ENCODE data around the gene STARD7.
A peak's percentile ranks its signal among the peaks of the same experiment; 100 is the strongest.
"Not testable (repeated sequence)": the region's sequence is repeated elsewhere in the genome, so short reads cannot be mapped to it uniquely, and the experiment has no call there.

The STARD7 gene, protein sequence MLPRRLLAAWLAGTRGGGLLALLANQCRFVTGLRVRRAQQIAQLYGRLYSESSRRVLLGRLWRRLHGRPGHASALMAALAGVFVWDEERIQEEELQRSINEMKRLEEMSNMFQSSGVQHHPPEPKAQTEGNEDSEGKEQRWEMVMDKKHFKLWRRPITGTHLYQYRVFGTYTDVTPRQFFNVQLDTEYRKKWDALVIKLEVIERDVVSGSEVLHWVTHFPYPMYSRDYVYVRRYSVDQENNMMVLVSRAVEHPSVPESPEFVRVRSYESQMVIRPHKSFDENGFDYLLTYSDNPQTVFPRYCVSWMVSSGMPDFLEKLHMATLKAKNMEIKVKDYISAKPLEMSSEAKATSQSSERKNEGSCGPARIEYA

DNA sequence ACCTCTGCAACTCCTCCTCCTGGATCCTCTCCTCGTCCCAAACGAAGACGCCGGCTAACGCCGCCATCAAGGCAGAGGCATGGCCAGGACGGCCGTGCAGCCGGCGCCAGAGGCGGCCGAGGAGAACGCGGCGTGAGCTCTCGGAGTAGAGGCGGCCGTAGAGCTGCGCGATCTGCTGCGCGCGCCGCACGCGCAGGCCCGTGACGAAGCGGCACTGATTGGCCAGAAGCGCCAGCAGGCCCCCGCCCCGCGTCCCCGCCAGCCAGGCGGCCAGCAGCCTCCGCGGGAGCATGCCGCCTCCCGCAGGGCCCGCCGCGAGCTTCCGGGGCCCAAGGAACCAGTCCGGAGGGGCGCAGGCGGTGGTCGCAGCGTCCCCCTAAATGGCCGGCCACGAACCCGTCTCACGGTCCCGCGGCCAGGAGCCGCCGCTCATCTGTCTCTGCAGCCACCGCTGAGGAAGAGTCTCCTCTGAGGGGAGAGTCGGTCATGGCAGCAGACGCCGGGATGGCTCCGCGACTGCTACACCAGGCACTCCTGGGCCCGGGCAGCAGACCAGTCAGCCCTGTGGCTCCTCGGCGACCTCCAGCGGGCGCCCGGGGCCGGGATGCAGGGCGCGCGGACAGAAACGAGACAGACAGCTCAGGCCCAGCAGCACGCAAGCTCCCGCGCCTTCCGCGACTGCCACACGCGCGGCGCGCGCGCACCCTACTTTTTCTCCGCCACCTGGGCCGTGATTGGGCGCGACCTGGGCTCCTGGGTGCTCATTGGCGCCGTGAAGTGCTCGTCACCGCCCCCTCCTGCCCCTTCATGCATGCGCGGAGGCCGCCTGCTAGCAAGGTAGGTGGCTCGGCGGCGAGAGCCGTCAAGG, at the start of gene STARD7:
Gene STARD7, minus strand, starts transcription at position 685 of the 868 bp plus-strand sequence. Its CDS starts 393 bp downstream, at position 292.
- peak; percentile 96 for DNase-seq (ENCODE audit: low read depth)

DNA sequence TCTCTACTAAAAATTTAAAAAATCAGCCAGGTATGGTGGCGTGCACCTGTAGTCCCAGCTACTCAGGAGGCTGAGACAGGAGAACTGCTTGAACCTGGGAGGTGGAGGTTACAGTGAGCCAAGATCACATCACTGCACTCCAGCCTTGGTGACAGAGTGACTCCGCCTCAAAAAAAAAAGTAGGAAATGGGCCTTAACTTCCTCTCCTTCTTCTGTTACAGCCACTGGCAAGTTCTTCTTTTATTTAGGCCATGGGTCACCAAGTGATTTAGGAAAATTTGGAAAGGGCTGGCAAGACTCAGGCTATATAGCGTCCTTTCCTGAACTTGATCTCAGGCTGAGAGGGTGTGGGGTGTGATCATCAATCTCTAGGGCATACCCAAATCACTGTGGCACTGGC, 49.1 kb upstream of the STARD7 start:
- not testable (repeated sequence) for DNase-seq (ENCODE audit: low read depth)

DNA sequence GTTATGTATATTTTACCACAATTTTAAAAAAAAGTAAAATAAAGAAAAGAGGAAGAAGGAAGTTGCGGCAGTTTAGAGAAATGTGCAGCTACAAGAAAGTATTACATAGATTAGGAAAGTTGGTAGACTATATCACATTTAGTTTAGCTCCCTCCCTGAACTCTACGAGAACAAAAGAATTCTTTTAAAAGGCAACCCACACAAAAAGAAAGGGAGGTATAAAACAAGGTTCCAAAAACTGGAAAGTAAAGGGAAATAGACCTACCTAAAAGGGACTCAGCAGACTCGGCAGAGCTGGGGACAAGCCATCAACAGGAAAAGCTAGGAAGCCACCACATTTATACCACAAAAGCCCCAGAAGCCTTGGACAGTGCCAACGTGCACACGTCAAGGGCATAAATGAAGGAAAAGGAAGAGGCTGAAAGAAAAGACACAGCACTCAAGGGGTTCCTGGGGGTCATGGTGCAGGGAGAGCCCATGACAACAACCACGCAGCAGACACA, 48.0 kb upstream of the STARD7 start:
- no peak for DNase-seq (ENCODE audit: low read depth)

DNA sequence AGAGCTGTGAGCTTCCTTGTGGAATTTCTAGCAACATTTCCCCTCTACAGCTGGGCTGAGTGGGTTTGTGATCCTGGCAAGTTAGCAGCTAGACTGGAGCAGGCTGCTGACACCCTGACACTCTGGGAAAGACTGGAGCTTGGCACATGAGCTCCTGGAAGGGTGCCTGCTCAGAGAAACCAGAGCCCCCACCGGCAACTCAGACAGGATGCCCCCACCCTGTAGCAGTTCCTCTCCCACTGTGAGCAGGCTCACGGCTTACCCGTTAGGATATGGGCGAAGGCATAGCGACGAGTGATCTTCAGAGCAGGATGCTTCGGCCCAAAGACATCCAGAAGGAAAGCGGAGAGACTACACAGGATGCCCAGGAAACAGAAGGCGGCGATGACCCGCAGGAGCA, 45.9 kb upstream of the STARD7 start:
- no peak for DNase-seq (ENCODE audit: low read depth)

DNA sequence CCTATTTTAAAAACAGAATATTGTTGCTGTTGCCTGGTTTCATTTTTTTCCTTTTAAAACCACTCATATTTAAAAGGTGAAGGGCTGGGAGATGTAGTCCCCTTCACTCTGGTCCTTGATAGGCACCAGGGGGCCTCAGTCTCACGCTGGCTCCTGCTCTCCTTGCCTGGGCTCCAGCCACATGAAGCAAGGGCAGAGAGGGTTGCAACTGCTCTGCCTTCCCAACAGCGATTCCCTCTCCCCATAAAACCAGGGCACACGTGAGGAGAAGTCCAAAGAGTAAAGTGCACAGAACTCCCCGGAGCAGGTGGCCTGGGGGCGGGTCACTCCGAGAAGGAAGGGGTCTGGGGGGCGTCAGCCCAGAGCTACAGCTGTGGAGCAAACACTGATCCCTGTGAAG, 44.4 kb upstream of the STARD7 start:
- no peak for DNase-seq (ENCODE audit: low read depth)

DNA sequence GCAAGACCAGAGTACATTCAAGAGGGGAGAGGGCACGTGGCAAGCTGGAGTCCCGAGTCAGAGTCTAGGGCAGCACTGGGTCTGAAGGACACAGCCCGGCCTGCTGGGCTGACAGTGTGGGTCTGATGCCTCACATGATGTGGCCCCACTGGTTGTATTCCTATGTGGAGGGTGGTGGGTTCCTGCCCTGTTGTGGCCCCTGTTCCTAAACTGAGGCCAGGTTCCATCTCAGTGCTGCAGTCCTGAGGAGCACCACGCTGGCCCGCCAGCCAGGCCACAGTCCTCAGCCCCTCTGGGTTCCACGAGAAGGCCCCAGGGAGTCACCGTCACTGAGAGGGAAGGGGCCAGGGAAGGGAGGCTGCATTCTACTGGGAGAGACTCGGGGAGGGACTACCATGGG, 43.9 kb upstream of the STARD7 start:
- no peak for DNase-seq (ENCODE audit: low read depth)

DNA sequence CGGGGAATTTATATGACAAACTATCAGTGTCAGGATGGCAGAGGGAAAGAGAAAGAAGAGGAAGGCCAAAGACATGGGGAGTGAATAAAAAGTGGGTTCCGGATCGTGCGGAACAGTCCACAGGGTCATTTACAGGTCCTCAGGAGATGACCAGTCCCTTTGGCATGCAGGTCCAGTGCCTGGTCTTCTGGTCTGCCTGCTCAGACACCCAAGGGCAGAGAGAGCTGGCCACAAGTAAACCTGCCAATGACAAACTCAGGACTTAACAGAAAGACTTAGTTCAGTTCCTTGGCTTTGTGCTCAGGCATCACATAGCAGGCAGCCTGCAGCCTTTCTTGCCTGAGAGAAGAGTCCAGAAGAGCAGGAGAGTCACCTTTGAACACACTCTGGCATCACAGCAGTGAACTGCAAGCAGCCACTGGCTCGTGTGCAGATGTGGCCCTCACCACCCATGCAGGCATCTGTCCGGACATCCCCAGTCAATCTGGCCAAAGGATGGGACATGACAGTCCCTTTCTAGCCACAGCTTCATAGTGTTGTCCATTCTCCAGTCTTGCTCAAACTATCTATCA, 43.2 kb upstream of the STARD7 start:
- peak; percentile 95 for DNase-seq (ENCODE audit: low read depth)

DNA sequence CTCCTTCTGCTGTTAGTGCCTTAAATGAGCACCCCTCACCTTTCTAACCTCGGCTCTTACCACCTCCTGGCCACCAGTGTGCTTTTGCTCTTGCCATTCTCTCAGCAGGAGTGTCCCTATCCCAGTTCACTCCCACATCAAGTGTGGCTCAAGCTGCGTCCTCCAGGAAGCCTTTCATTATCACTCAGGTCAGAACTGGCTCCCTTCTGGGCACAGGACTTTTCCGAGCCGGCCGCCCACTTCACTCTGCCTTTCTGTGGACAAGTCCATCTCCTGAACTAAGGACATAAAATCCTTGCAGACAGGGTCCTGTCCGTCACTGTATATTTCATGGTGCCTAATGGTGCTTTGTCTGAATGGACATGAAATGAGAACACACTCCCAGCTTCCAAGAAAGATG, 41.6 kb upstream of the STARD7 start:
- no peak for DNase-seq (ENCODE audit: low read depth)

DNA sequence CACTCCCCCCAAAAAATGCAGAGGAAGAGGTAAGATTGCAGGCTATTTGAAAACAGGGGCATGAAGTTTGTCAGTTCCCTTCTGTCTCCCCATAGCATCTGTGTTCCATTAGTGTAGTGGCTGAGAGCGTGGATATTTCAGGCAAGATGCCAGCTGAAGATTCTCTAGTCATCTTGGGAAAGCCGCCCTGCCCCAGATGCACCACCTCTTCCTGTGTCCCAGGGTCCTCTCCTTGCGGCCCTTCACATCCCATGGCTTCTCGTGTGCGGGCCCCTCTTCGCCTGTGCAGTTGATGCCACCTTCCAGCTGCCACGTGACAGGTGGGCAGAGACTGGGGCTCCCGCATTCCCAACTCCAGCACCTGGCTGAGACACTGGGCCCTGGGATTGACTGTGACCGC, 41.0 kb upstream of the STARD7 start:
- no peak for DNase-seq (ENCODE audit: low read depth)

DNA sequence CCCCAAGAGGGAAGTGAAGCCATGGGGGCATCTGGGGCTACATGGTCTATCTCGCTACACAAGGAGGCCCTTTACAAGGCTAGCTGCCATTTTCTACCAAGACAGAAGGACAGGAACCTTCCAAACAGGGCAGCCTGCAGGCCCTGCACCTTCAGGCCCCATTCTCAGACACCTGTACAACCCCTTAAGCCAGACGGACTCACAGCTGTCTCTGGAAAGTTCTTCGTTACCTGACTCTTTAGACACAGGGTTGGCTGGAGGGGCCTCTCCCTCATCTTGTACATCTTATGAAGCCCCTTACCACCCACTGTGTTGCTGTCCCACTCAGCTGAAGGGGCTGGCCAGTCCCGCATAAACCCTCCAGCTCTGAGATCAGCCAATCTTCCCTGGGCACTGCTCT, 40.0 kb upstream of the STARD7 start:
- DNase-seq (ENCODE audit: low read depth) = no peak

DNA sequence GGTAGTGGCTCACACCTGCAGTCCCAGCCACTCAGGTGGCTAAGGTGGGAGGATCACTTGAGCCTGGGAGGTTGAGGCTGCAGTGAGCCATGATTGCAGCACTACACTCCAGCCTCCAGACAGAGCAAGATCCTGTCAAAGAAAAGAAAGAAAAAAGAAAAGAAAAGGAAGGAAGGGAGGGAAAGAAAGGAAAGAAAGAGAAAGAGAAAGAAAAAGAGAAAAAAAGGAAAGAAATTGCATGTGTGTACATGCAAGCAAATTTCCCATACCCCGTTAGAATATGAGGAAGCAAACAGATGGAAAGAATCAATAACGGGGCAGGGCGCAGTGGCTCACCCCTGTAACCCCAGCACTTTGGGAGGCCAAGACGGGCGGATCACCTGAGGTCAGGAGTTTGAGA, 39.3 kb upstream of the STARD7 start:
- DNase-seq (ENCODE audit: low read depth) = no peak

DNA sequence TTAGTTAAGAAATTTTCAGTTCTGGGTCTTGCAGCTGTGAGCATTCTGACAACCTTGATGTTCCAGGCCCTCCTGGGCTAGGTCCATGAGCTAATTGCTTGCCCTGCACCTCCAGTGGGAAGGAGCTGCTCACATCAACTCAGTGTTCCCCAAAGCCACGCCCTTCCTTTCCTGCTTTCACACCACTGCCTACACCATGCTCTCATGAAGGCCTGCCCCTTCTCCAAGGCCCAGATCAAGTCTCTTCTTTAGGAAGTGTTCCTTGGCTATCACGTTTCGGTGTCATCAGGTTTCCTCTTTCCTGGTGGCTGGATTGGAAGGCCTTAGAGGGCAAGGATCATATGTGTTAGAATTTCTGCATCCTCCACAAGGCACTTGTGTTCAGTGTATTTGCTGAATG, 38.4 kb upstream of the STARD7 start:
- DNase-seq (ENCODE audit: low read depth) = no peak

DNA sequence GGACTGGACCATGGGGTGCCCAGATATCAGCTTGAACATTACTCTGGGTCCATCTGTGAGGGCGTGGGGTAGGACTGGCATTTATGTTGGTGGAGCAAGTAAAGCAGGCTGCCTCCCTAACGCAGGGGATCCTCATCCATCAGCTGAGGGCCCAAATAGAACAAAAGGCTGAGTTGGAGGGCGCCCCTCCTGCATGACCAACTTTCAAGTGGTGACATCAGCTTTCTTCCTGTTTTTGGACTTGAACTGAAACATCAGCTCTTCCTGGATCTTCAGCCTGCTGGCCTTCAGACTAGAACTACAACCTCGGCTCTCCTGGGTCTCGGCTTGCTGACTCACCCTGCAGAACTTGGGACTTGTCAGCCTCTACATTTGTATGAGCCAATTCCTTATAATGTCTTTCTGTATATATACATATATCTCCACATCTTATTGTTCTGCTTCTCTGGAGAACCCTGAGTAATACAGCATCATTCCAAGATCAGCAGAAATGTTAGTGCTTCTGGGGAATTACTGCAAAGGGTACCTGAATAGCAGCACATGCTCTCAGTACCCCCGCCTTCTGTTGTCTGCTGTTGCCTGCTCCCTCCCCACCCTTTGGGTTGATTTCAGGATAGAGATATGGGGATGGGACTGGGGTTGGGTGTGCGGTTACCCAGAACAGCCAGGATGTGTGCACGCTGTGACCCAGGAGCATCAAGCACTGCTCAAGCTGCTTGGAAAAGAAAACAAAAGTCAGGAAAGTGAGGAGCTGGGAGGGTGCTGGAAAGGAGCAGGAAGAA, 37.2 kb upstream of the STARD7 start:
- DNase-seq (ENCODE audit: low read depth) = peak; percentile 29

DNA sequence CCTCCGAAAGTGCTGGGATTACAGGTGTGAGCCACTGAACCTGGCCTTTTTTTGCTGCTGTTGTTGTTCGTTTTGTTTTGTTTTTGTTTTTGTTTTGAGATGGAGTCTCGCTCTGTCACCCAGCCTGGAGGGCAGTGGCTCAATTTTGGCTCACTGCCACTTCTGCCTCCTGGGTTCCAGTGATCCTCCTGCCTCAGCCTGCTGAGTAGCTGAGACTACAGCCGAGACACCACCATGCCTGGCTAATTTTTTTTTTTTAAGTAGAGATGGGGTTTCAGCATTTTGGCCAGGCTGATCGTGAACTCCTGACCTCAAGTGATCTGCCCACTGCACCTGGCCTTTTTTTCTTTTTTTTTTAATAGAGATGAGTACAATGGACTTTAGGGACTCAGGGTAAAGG, 35.2 kb upstream of the STARD7 start:
- no peak for DNase-seq (ENCODE audit: low read depth)

DNA sequence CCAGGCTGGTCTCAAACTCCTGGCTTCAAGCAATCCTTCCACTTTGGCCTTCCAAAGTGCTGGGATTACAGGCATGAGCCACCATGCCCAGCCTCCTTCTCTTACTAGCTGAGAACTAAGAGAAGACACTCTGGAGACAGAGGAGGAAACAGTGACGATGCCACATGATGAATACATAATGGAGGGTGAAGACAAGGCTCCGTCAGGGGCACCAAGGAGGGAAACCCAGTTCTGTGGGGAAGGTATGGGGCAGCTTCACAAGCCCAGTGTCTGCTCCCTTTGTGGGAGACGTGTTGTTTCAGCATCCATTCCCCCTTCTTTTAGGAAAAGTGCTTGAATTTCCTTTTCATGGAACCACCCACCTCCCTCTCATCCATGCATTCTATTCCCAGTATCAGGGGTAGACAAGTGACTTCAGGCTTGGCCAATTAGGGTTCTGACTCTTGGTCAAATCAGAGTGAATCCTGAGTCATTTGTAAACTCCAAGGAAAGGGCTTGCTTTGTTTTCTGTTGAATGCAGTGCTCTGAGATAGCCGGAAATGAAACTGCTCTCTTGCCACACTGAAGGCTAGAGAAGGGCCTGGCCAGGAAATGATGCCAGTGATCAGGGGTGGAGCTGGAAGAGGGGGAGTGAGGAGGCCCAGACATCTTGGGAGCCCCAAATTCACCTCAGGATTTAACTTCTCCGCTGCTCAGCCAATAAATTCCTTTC, 33.4 kb upstream of the STARD7 start:
- peak; percentile 62 for DNase-seq (ENCODE audit: low read depth)

DNA sequence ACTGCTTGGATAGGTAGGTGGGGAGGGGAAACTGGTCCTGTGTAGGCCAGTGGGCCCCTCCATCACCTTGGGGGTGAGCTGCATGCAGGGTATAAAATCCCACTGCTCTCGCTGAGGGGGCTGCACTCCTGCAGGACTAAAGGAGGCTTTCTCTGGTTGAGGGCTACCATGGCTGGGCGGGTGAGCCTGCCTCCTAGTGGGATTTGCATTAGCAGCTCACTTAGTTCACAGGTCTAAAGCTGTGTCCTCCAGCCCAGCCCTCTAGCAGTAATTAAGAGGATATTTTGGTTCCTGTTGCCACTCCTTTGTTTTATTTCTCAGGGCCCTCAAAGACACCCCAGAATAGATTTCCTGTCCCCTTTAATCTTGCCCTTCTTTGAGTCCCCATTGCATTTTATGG, 32.6 kb upstream of the STARD7 start:
- no peak for DNase-seq (ENCODE audit: low read depth)

DNA sequence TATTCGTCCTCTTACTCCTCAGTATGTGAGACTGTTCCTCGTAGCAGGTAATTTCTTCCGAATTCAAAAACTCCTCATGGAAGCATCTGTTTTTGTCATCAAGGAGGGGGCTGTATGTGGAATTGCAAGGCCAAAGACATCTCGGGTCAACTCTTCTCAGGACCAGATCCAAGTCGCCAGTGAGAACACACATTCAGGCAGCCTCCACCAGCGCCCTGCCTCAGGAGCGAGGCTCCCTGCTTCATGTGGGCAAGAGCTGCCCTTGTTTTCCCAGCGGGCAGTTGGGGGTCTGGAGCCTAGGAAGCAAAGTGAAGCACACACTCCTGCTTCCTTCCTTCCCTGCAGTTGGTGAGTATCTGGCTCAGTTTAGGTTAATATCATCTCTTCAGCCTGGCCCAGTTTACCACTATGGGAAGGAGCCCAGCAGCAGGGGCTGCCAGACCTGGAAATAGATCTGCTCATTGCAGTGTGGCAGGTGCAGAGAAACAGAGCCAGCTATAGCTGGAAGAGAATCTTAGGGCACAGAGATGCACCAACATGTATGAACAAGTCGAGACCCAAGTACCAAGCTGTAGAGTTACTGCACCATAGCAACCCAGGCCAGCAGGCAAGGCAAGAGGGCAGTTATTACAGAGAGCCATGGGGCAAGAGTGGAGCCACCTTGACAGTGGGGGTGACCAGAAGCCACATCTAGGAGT, 31.9 kb upstream of the STARD7 start:
- no peak for DNase-seq (ENCODE audit: low read depth)

DNA sequence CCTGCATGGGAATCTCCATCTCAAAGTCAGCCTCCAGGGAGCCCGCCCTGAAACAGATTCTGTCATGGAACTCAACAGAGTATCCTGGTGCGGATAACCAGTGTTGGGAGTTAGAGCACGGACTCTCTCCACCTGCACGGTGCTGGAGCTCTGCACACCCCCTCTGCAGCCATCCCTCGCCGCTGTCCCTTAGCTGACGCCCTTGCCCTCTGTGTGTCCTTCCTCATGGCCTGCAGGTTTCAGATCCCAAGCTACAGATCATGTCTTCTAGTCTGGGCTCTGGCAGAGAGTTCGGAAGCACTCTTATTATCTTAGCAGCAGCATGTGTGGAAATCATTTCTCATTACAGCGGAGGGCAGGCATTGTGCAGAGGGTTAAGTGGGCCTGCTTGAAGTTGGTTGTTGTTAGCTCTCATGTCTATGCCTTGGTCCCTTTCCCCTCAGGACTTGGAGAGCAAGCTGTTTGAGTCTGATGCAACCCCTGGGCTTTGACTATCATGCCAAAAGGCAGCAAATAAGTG, 31.2 kb upstream of the STARD7 start:
- DNase-seq (ENCODE audit: low read depth) = no peak

DNA sequence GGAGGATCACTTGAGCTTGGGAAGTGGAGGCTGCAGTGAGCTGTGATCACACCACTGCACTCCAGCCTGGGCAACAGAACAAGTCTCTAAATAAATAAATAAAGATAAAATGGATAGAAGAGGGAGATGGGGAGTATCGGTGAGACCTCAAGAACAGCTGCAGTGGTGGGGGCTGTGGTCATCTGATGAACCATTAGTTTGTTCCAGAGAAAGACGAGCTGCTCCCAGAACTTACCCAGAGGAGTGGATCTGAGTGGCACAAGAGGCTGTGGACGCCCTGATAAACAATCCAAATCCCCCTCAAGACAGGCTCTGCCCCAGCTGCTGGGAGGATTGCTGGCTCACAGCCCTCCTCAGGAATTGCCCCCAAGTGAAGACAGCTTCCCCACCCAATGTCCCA, 30.5 kb upstream of the STARD7 start:
- no peak for DNase-seq (ENCODE audit: low read depth)

DNA sequence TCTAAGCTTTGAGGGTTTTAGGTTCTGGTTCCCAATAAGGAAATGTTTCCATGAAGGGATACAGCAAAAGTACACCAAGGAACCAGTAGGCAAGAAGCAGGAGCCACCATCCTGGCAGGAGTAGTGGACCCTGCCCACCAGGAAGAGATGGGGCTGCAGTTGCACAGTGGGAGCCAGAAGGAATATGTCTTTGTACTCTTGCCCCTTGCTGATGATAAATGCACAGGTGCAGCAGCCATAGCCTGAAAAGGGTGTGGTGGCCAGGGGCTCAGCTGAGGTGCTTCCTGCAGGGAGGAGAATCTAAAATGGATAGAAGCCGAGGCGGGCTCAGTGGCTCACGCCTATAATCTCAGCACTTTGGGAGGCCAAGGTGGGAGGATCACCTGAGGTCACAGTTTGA, 29.6 kb upstream of the STARD7 start:
- DNase-seq (ENCODE audit: low read depth) = no peak

DNA sequence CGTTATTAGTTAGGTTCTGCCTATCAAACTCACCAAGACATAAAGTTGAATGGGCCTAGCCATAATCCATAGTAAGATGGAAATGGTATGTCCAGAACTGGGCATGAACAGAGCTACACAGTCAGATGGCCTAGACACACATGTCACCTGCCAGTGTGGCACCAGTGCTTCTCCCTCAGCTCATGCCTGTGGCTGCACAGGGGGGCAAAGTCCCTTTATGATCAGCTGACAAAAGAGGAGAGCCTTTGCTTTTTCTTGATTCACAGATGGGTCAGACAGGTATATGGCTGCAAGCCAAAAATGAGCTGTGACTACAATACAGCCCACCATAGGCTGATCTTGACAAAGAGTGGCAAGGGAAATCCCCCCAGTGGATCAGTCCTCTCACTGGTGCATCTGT, 28.3 kb upstream of the STARD7 start:
- DNase-seq (ENCODE audit: low read depth) = no peak
